ENCODE data around the gene CLEC4D. TPM values are rescaled to one million over a fixed set of nuclear protein-coding genes. Genes with fewer than 3 reads are reported as not detected.

Gene CLEC4D
- total and polyA plus RNA-seq, 2 of the 8 experiments (the other 6 are each of a cell fraction or from before 2014, with no cell fraction given): 0.14 TPM; not detected in 1

- ChIA-PET CTCF (ENCODE audit: partially characterized antibody) (interaction anchor here (0.7 to 1.4 kb wide), 4 partner anchors 11 to 27 kb away, joined by 3 to 4 read pairs (median 4); partner anchors contain the start of gene CLEC6A), POLR2A (ENCODE audit: partially characterized antibody) (interaction anchor here (1.5 kb wide), 2 partner anchors 10 to 21 kb away, joined by 3 to 4 read pairs; no protein-coding TSS in a partner anchor)
- DNase-seq (ENCODE audit: low read depth in 1 of 2, low spot score in 2 of 2) (no peak), FAIRE-seq (no peak)
- peaks cover 0 to 9% (median 5%) of the 10 kb centered on the region in 4 experiments; a peak in 4 of 7 replicates for H3K4me1 ChIP-seq (replicated peaks in 1 of 4; ENCODE audit: control insufficient read depth in 3 of 4, insufficient read depth in 4 of 4, low read length in 3 of 4)
- WGBS, 2 experiments (ENCODE audit: extremely low coverage in 1 of 2, insufficient coverage in 1 of 2, insufficient read length in 1 of 2, insufficient replicate concordance in 2 of 2, low coverage in 1 of 2, low lambda C conversion rate in 2 of 2, missing lambda C conversion rate in 1 of 2): 91% methylated on average over 2 of the region's 2 CpGs; no CpG with 5 or more reads in 1 of the 2 experiments
- H2BK120ac ChIP-seq (replicated peaks; ENCODE audit: low read depth, low read length): no peak overlapping the region
- H3K27me3 ChIP-seq (replicated peaks in 1 of 4; ENCODE audit: control insufficient read depth in 3 of 4, extremely low read depth in 1 of 4, insufficient read depth in 3 of 4, low read length in 3 of 4): no peaks in the 10 kb centered on the region
- H2BK20ac ChIP-seq (ENCODE audit: low read length): peak overlapping the region; percentile 72
- no peak overlapping the region for H3K18ac ChIP-seq (ENCODE audit: extremely low read depth, low read length)
- H3K79me2 ChIP-seq (ENCODE audit: control insufficient read depth in 1 of 2, insufficient read depth in 2 of 2, low read length in 2 of 2): no peaks in the 10 kb centered on the region
- H4K20me1 ChIP-seq (replicated peaks in 1 of 2; ENCODE audit: control insufficient read depth in 1 of 2, insufficient read depth in 2 of 2, low read length in 2 of 2): no peaks in the 10 kb centered on the region
- H3K79me1 ChIP-seq (ENCODE audit: low read depth, low read length): no peaks in the 10 kb centered on the region
- no peaks in the 10 kb centered on the region for H3K23me2 ChIP-seq (ENCODE audit: low read depth, low read length)
- no peak overlapping the region for H4K91ac ChIP-seq (replicated peaks; ENCODE audit: insufficient read length, low read length)
- no peak overlapping the region for H3K4me2 ChIP-seq (ENCODE audit: insufficient read depth in 1 of 2, low read depth in 2 of 2, low read length in 2 of 2)
- H2BK15ac ChIP-seq (ENCODE audit: low read length): peak overlapping the region; percentile 88; the same call in 1 of the 2 replicates
- H3K9ac ChIP-seq (replicated peaks in 1 of 4; ENCODE audit: extremely low read depth in 1 of 4, low read depth in 3 of 4, low read length in 3 of 4): no peak overlapping the region
- H4K5ac ChIP-seq (ENCODE audit: insufficient read length, low read depth, low read length): no peak overlapping the region
- H2BK5ac ChIP-seq (ENCODE audit: low read depth, low read length): peak overlapping the region; percentile 45
- H3K27ac ChIP-seq (ENCODE audit: low read depth, low read length): no peak overlapping the region
- no peak overlapping the region for H3K56ac ChIP-seq (replicated peaks; ENCODE audit: insufficient read length, low read depth, low read length)
- H3K9me3 ChIP-seq (ENCODE audit: insufficient read depth in 2 of 2, low read depth in 1 of 2, low read length in 1 of 2): no peaks in the 10 kb centered on the region
- H3K4me3 ChIP-seq (ENCODE audit: extremely low read depth in 1 of 4, insufficient read depth in 2 of 4, low read depth in 3 of 4, low read length in 4 of 4): no peak overlapping the region
- no peak overlapping the region for H3K23ac ChIP-seq (ENCODE audit: insufficient read length)
- H4K8ac ChIP-seq (ENCODE audit: extremely low read depth, insufficient read depth, low read length): no peak overlapping the region
- H2BK12ac ChIP-seq (ENCODE audit: low read depth, low read length): peak overlapping the region; percentile 82
- H2AK5ac ChIP-seq (ENCODE audit: low read depth, low read length): 0 out of 2 replicates have a peak overlapping the region, but pooled peaks have one; percentile 70
- no peaks in the 10 kb centered on the region for H3K36me3 ChIP-seq (ENCODE audit: control insufficient read depth in 2 of 4, insufficient read depth in 4 of 4, low read length in 3 of 4)
- no peak overlapping the region for H3K4ac ChIP-seq (replicated peaks; ENCODE audit: insufficient read length, low read depth, low read length)
- H2AFZ ChIP-seq (ENCODE audit: low read length): no peak overlapping the region
- TF ChIP-seq EP300 (IDR thresholded peaks at IDR 0.05; ENCODE audit: borderline replicate concordance in 1 of 2, low read depth in 2 of 2, low read length in 2 of 2): no peak
- no peak for TF ChIP-seq EZH2 (IDR thresholded peaks at IDR 0.05; ENCODE audit: low read depth, low read length, severe bottlenecking)
- no peak for TF ChIP-seq CBX8 (IDR thresholded peaks at IDR 0.05; ENCODE audit: borderline replicate concordance, low read depth, low read length)
- H3K14ac ChIP-seq (ENCODE audit: insufficient read length): no peak overlapping the region
These were observed 30.7 kb upstream of the CLEC4D start for GRCh38 chr12:8482571-8483061.

Data from H1 (cell line).